Fibroblast of the aortic adventitia (primary cell): Measurements from ENCODE around the gene KMT2A. TPM values are rescaled to one million over a fixed set of nuclear protein-coding genes. Genes with fewer than 3 reads are reported as not detected.

Experiments used
- DNase-seq: peaks from one replicate; pipeline ENCODE4 v3.0.0-alpha.2; 2010; ENCODE audit warnings: low read depth
- H3K4me3 ChIP-seq: 2 replicates; pipeline ENCODE4 v1.5.1; 2011; ENCODE audit warnings: low read depth, mild to moderate bottlenecking, control low read depth, low read length, moderate library complexity
- CTCF ChIP-seq: IDR thresholded peaks from 2 replicates; pipeline ENCODE4 v1.5.1; 2011; ENCODE audit warnings: mild to moderate bottlenecking, low read length, control low read depth, inconsistent platforms; ENCODE audit not compliant: insufficient read depth
- total RNA-seq: library from RNA; depleted of rRNA; stranded (reverse); fragments of >200 nt; gene quantifications from 2 replicates; pipeline ENCODE4 v1.2.3, GENCODE V29; 2012; ENCODE audit warnings: low replicate concordance

Gene KMT2A
- total RNA-seq, 1 donor: 49.8 TPM

DNA sequence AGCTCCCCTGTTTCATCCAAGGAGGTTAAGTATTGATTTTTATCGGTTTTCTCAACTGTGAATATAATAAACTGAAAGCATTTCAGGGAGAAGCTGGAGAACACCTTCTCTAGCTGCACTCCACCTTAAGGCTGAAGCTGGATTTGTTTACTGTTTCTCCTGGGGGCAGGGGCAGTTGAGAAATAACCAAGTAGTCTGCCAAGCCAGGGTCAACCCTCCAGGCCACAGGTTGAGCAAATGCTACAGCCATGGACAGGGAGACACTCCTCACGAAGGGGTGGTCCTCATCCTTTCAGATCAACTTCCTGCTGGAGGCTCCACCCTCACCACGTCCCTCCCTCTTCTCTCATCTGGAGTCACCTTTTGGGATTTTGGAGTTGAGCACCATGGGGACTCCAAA lies 90.8 kb downstream of the KMT2A start, which contains the start of gene TTC36:
TSS of gene TTC36 (plus strand) at position 366 of the 400 bp plus-strand sequence. CDS start at position 387, 21 bp downstream.
- no peak for TF ChIP-seq CTCF
- H3K4me3 ChIP-seq: no peak within 1 kb of the TSS
- DNase-seq: no peak

DNA sequence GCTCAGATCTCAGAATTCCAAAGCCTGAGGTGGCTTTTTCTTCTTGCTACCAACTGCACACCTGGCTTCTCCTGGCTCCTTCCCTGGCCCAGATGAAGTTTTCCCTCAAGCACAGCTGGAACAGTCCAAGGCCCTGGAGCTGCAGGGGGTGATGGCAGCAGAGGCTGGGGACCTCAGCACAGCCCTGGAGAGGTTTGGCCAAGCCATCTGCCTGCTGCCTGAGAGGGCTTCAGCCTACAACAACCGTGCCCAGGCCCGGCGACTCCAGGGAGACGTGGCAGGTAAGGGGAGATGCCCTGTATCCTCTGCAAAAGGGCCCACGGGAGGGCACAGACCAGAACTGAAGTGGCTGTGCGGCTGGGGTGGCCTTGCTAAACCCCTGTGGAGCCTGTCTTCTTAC lies 92.2 kb downstream of the KMT2A start:
- H3K4me3 ChIP-seq: no peak overlapping the region
- DNase-seq: no peak
- TF ChIP-seq CTCF: no peak

DNA sequence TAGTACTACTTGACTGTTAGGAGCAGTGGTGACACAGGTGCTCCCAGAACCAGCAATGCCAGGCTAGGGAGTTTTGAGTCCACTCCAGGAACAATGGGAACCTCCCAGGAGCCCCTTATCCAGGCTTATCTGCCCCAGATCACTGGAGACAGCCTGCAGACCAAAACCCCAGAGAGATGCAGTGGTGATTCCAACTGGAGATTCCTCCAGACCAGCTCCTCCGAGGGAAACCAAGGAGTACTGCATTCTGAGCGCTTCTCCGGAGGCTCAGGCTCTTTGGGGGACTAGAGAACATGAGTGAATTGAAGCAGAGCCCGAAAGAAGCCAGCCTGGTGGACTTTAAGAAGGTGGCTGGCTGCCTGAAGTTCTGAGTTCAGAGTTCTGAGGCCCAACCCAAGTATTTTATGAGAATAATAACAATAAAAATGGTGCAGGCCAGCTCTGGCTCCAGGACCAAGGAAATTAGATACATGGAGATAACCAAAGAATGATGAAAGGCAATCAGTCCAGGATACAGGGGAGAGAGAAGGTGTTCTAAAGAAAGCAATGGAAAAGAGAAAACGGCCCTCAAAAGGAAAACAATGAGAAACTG lies 93.4 kb downstream of the KMT2A start:
- peak overlapping the region; percentile 70 for H3K4me3 ChIP-seq
- no peak for DNase-seq
- TF ChIP-seq CTCF: no peak

GRCh38 chr11:118530180-118530682 lies 93.9 kb downstream of the KMT2A start:
- peak overlapping the region; percentile 70 for H3K4me3 ChIP-seq
- peak; percentile 19 for DNase-seq
- TF ChIP-seq CTCF: no peak

DNA sequence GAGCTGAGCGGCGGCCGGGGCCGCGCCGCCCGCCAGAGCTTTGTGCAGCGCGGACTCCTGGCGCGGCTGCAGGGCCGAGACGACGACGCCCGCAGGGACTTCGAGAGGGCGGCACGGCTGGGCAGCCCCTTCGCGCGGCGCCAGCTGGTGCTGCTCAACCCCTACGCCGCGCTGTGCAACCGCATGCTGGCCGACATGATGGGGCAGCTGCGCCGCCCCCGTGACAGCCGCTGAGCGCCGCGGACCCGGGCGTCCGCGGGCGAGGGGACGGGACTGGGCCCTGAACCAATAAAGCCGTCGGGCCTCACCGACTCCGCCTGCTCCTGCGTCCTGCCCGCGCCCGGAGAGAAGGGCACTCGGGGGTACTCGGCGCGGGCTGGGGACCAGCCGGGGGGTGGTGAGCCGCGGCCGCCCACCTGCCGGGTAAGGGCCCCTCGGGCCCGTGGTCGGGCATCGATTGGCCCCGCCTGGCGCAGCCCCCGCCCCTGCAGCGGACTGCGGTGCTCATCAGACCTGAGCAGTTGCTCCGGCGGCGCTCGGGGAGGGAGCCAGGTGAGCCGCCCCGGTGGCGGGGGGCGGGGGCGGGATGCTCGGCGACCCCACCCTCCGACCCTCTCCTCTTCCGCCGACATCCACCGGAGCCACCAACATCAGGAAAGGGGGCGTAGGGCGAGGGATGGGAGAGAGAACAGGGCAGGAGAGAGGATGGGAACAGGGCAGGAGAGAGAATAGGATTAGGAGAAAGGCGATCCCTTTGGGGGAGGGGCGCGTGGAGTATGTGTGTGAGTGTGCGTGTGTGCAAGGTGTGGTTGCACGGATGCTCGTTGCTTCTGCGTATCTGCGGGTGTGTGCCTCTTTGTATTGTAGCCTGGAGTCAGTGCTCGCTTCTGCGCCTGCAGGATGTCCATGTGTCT lies 94.6 kb downstream of the KMT2A start, which contains the start of gene TMEM25:
TSS of gene TMEM25 (plus strand) at position 510 of the 914 bp plus-strand sequence. CDS start 610 bp downstream, outside the sequence.
- DNase-seq: peak; percentile 31
- H3K4me3 ChIP-seq: peak within 1 kb of the TSS; percentile 70
- TF ChIP-seq CTCF: no peak

DNA sequence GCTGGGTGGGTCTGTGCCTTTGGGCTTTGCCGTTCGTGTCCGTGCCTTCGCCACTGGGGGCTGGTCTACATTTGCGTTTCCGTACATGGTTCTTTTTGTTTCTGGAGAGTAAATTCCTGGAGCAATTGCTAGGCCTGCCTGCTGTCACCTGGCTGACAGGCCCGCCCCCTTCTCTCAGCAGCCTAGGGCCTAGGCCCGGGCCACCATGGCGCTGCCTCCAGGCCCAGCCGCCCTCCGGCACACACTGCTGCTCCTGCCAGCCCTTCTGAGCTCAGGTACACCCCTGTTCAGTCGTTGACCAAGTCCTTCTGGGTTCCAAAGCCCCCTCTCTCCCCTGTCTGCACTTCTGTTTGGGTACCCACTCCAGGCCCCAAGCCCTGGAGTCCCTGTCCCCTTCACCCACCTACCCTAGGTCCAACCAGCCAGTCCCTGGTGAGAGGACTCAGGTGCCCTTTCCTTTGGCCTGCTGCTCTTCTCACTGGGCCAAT lies 95.3 kb downstream of the KMT2A start:
- no peak for DNase-seq
- TF ChIP-seq CTCF: no peak
- H3K4me3 ChIP-seq: peak overlapping the region; percentile 70
